Right lobe of liver (tissue), 4 donors: ENCODE results near the gene CTU2.

Experiments
- CTCF ChIP-seq, 4 donors: fragments of 200-600 bp in 3 of 4; fragments of 450-650 bp in 1 of 4; IDR thresholded peaks; one replicate each; pipeline versions ENCODE4 v1.5.1 to v1.8.0; 2016 to 2022; ENCODE audit warnings: antibody characterized with exemption in 4 of 4, mild to moderate bottlenecking in 2 of 4
- POLR2A ChIP-seq: fragments of 450-650 bp; IDR thresholded peaks from one replicate; pipeline ENCODE4 v1.6.1; 2017; ENCODE audit warnings: antibody characterized with exemption, mild to moderate bottlenecking
- donor health status: DM: no; HTN: no; CAD: no.
- donor health status: DM: no; HTN: no; CAD: no.
- donor health status: DM: no; HTN: yes; CAD: no.

- TF ChIP-seq CTCF (IDR thresholded peaks at IDR 0.05) (peak; percentile 84 to 99 (median 97)), POLR2A (no peak)
These were observed 31.2 kb downstream of the CTU2 start for GRCh38 chr16:88737298-88738150.
